OCI-M2 (cell line): ENCODE data around the gene CXCL16.

Experiments used
- DNase-seq: peaks from one replicate; lab custom pipeline; 2025; ENCODE audit not compliant: unreplicated experiment; lab: John Stamatoyannopoulos, UW

The CXCL16 gene

GRCh38 chr17:4739122-4740024 lies at the start of gene CXCL16, which contains the start of gene ZMYND15:
TSS of gene CXCL16 (minus strand) at chr17:4739928. CDS start at chr17:4739339, 589 bp downstream.
TSS of gene ZMYND15 (plus strand) at chr17:4739833. CDS start at chr17:4740549, 716 bp downstream.
- no peak for DNase-seq

- DNase-seq = no peak
These were observed 49.3 kb upstream of the CXCL16 start, which contains the start of gene GLTPD2 for GRCh38 chr17:4788807-4789700. TSS of gene GLTPD2 (plus strand) at chr17:4788964. CDS start at chr17:4789012, 48 bp downstream.

- DNase-seq = no peak
These were observed 48.6 kb upstream of the CXCL16 start for GRCh38 chr17:4788159-4788806.

GRCh38 chr17:4786516-4786915 lies 46.8 kb upstream of the CXCL16 start:
- DNase-seq = no peak

GRCh38 chr17:4786106-4786511 lies 46.4 kb upstream of the CXCL16 start, which contains the start of gene VMO1:
TSS of gene VMO1 (minus strand) at chr17:4786364. CDS start at chr17:4786352, 12 bp downstream.
- no peak for DNase-seq

GRCh38 chr17:4785311-4786105 lies 45.8 kb upstream of the CXCL16 start:
- no peak for DNase-seq

GRCh38 chr17:4782652-4783051 lies 42.9 kb upstream of the CXCL16 start:
- no peak for DNase-seq

GRCh38 chr17:4780325-4780955 lies 40.7 kb upstream of the CXCL16 start:
- DNase-seq = no peak

- no peak for DNase-seq
These were observed 38.4 kb upstream of the CXCL16 start for GRCh38 chr17:4777969-4778760.

- no peak for DNase-seq
These were observed 32.5 kb upstream of the CXCL16 start for GRCh38 chr17:4772235-4772613.

- no peak for DNase-seq
These were observed 31.9 kb upstream of the CXCL16 start, which contains the start of gene TM4SF5 for GRCh38 chr17:4771519-4772234. TSS of gene TM4SF5 (plus strand) at chr17:4771886. CDS start at chr17:4771923, 37 bp downstream.

GRCh38 chr17:4769628-4770027 lies 29.9 kb upstream of the CXCL16 start:
- DNase-seq = no peak

GRCh38 chr17:4768298-4768697 lies 28.6 kb upstream of the CXCL16 start:
- DNase-seq = no peak

- no peak for DNase-seq
These were observed 27.0 kb upstream of the CXCL16 start for GRCh38 chr17:4766723-4767122.

GRCh38 chr17:4766201-4766600 lies 26.5 kb upstream of the CXCL16 start:
- DNase-seq = no peak

GRCh38 chr17:4764595-4764994 lies 24.9 kb upstream of the CXCL16 start:
- DNase-seq = no peak

GRCh38 chr17:4759776-4760236 lies 20.1 kb upstream of the CXCL16 start:
- no peak for DNase-seq

GRCh38 chr17:4753392-4753791 lies 13.7 kb upstream of the CXCL16 start:
- DNase-seq = no peak
